HUES6 (cell line): ENCODE measurements around the gene NGRN.

ENCODE experiments used
- H3K27ac ChIP-seq: 2 replicates; pipeline ENCODE4 v1.7.0; 2013; ENCODE audit warnings: low read depth, mild to moderate bottlenecking, low read length, inconsistent platforms
- H3K27me3 ChIP-seq: 2 replicates; pipeline ENCODE4 v1.6.1; 2013; ENCODE audit warnings: low read length; ENCODE audit not compliant: control insufficient read depth, insufficient read depth
- H3K36me3 ChIP-seq: 2 replicates; pipeline ENCODE4 v1.6.1; 2013; ENCODE audit warnings: low read length; ENCODE audit not compliant: control insufficient read depth, insufficient read depth
- H3K4me1 ChIP-seq: 2 replicates; pipeline ENCODE4 v1.6.1; 2013; ENCODE audit warnings: low read length; ENCODE audit not compliant: control insufficient read depth, insufficient read depth
- H3K4me3 ChIP-seq: 2 replicates; pipeline ENCODE4 v1.5.1; 2013; ENCODE audit warnings: low read depth, low read length
- H3K9ac ChIP-seq: one replicate; pipeline ENCODE4 v1.6.1; 2013; ENCODE audit warnings: mild to moderate bottlenecking, low read length
- H3K9me3 ChIP-seq: 2 replicates; pipeline ENCODE4 v1.6.1; 2013; ENCODE audit warnings: low read depth, low read length; ENCODE audit not compliant: control insufficient read depth, insufficient read depth

Gene NGRN

GRCh38 chr15:90320062-90320884 lies 54.8 kb downstream of the NGRN start:
- H3K27me3 ChIP-seq = no peaks in the 10 kb centered on the region
- peak overlapping the region; percentile 31 for H3K9ac ChIP-seq
- H3K36me3 ChIP-seq = no peaks in the 10 kb centered on the region
- peaks cover 7% of the 10 kb centered on the region for H3K4me1 ChIP-seq
- H3K4me3 ChIP-seq = peak overlapping the region; percentile 41
- H3K27ac ChIP-seq = no peak overlapping the region
- H3K9me3 ChIP-seq = no peaks in the 10 kb centered on the region

- Histone ChIP-seq H3K27ac (no peak overlapping the region), H3K4me1 (peaks cover 7% of the 10 kb centered on the region), H3K27me3 (no peaks in the 10 kb centered on the region), H3K4me3 (no peak overlapping the region), H3K9me3 (no peaks in the 10 kb centered on the region), H3K36me3 (no peaks in the 10 kb centered on the region), H3K9ac (no peak overlapping the region)
These were observed 55.4 kb downstream of the NGRN start for GRCh38 chr15:90320885-90321278.
